NCI-H82 treated with DMSO at 0.1 percent for 48 hours (cell line): ENCODE measurements around the gene LPIN1.

Experiments used
- DNase-seq: peaks from one replicate; lab custom pipeline; 2025; ENCODE audit not compliant: unreplicated experiment; lab: John Stamatoyannopoulos, UW

LPIN1 gene

DNA sequence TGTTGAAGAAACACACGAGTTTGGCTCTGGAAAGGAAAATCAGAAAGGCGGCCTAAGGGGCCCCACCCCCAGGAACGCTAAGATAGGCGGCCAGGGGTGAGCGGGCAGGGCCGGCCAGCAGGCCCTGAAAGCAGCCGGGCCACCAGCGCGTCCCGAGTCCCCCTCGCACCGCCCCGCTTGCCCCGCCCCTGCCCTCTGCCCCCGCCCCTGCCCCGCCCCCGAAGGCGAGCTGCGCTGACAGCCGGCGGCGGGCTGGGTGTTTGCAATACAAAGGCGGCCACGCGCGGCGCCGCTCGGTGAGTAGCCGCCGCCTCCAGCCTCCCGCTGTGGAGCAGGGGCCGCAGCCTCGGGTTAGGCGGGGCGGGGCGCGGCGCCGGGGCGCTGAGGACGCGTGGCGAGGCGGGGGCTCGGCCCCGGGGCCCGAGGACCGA lies at the start of gene LPIN1:
LPIN1 (plus strand) TSS at position 257 of the 431 bp plus-strand sequence. CDS start 18,910 bp downstream, outside the sequence.
- DNase-seq = peak; percentile 39

GRCh38 chr2:11696736-11697102 lies 49.7 kb upstream of the LPIN1 start:
- DNase-seq = no peak

DNA sequence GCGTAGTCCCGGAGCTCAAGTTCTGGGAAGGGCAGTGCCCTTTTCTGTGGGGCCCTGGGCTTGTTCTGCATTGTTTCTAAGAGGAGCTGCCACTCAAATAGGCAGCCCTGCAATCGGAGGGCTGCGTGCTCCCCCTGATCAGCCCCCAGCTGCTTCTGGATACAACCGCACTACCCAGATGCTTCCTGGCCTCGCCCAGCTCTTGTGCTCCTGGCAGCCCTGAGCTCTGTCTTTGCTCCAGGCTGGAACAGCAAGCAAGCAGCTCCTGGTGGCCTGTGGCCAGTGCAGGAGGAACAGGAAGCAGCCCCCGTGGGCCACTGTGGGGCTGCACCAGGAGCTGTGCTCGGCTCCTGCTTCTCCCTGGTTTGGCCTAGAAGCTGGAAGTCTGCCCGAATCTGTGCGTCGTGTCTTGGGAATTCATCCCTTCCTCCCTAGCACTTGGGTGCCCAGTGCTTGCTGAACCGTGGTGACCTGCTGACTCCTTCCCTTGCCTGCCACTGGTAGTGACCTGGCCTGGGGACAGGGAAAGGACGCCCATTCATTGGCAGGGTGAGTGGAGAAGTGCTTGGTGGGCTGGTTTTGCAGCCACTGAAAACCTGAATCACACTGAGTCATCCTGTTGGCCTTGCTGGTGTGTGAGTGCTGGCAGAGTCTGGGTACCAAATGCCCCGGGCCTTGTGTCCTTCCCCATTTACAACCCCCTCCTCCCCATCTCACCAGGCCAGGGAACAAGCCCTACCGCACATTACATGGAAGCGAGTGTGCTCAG lies 49.1 kb upstream of the LPIN1 start:
- DNase-seq = no peak

DNA sequence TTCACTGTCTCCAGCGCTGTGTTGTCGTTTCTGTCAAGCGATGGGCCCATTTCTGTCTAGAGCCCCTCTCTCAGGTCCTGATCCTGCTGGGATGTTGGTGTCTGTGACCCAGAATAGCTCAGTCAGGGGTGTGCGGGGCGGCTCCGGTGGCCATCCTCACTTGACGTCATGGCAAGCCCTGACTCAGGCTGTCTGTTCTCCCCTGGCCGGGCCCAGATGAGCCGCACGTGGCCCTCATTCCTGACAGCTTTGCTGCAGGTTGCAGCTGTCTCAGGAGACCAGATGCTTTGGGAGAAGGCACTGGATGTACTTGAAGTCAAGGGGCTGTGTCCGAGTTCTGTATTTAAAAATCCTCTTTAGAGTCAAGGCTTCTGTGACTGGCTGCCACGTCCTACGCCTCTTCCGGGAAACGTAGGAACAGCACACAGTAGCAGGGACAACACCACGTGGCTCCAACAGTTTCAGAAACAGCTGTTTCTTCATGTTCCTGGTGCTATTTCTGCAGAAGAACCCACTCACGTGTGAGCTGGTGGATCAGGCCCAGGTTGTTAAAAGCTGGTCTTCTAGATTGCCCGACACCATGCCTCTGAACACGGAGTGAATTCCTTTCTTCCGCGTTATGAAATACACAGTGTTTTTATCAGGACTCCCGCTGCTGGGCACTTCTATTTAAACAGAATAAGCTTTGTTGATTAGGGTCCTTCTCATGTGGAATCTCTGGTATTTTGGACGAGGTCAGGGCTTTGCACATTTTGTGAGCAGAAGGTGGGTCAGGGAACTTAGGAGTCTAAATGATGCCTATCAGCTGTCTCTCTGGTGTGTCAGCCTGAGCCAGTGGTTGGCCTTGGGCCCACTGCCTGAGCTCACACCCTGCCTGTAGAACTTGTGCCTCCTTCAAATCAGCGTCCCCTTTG lies 48.2 kb upstream of the LPIN1 start:
- no peak for DNase-seq

GRCh38 chr2:11699686-11700670 lies 46.5 kb upstream of the LPIN1 start:
- DNase-seq = no peak

DNA sequence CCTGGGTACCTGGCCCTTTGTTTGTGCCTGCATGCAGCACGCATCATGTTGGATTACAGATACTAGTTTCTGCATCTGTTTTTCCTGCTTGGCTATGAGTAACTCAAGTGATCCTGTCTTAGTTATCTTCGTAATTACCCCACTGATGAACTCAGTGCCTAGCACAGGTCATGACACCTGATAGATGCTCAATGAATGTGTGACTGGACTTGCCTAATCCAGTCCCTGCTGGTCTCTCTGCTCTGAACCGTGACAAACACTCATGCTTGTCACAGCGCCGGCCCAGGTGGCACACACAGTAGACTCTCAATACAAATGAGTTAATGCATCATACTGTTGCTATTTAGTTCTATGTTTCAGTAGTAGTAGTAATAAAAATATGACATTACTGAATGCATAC lies 45.2 kb upstream of the LPIN1 start:
- DNase-seq = no peak

GRCh38 chr2:11701751-11702301 lies 44.6 kb upstream of the LPIN1 start:
- peak; percentile 67 for DNase-seq

- no peak for DNase-seq
These were observed 43.5 kb upstream of the LPIN1 start for GRCh38 chr2:11702946-11703345.

DNA sequence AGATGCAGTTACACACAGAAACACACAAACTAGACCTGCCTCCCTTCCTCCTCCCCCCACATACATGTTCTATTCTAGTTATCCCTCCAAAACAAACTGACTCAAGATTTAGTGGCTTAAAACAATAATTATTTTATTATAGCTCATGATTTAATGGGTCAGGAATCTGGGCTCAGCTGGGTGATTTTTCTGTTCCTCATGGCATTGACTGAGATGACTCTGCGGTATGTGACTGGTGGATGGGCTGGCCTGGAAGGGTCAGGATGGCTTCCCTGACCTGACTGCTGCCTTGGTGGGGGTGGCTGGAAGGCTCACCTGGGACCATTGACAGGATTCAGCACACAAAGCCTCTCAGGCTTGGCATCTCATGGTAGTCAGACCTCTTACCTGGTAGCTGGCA lies 42.7 kb upstream of the LPIN1 start:
- no peak for DNase-seq

DNA sequence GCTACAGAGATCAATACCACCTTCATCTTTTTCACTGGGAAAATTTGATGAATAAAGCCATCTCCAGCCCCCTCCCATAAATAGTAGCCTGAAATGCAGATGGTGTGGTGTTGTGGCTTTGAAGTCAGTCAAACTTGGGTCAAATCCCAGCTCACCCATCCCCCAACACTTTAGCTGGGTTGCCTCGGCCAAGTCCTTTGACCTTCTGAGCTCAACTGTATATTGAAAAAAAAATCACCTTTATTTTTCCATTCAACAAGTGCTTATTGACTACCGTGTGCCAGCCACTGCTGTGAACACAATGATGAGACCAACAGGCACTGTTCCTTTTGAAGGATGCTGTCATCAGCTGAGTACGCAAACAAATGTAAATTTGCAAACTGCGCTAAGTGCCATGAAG lies 41.4 kb upstream of the LPIN1 start:
- no peak for DNase-seq

DNA sequence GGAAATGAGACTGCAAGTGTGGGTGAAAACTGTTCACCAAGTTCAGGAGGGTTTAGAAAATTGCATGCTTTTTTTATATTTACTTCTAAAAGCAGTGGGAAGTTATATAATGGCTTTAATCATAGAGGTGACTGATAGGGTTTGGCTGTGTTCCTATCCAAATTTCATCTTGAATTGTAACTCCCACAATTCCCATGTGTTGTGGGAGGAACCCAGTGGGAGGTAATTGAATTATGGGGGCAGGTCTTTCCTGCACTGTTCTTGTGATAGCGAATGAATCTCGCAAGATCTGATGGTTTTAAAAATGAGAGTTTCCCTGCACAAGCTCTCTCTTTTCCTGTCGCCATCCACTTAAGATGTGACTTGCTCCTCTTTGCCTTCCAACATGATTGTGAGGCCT lies 40.7 kb upstream of the LPIN1 start:
- no peak for DNase-seq

DNA sequence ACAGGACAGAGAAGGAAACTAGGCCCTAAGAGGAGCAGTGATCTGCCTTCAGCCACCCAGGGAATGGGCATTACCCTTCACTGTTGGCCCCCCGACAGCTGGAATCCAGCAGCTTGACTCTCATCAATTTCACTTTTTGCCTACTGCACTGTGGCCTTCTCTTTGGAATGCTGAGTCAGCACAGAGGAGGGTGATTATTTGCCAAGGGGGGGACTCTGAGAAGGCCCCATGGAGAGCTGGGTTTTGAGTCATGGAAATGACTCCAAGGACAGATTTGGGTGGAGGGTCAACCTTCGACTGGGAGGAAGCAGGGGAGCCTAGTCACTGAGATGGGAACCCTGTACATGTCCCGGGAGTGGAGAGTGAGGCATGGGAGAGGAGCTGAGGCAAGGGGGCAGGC lies 38.3 kb upstream of the LPIN1 start:
- no peak for DNase-seq

DNA sequence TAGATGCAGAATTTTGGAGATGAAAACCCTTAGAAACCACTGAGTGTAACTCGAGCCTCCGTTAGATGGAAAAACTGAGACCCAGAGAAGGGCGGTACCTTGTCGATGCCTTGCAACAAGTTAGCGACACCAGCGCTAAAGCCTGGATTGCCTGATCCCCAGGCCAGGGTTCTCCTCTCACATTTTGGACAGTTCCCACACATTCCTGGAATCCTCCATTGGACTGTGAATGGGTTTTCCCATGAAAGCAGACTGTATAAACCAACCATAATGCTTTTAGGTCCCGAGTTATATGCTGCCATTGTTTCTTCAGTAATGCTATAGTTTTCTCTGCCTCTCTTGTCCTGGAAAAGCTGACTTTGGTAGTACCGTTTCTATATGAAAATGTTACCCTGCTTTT lies 37.1 kb upstream of the LPIN1 start:
- DNase-seq = no peak

DNA sequence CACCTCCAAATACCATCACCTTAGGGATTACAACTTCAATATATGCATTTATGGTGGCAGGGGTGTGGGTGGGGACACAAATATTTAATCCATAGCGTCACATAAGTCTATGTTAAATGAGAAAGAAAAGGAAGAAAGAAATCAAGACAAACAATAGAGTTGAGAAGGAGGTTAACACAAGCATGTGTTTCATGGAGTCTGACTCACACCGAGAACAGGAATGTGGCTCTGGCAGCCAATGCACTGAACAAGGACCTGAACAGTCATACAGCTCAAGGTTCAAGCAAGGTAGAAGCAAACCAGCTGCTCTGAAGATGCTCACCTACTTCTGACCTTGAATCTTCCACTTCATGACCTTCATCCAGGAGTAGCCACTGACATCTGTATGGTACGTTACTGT lies 36.2 kb upstream of the LPIN1 start:
- no peak for DNase-seq

- DNase-seq = no peak
These were observed 35.6 kb upstream of the LPIN1 start for GRCh38 chr2:11710632-11711353.

DNA sequence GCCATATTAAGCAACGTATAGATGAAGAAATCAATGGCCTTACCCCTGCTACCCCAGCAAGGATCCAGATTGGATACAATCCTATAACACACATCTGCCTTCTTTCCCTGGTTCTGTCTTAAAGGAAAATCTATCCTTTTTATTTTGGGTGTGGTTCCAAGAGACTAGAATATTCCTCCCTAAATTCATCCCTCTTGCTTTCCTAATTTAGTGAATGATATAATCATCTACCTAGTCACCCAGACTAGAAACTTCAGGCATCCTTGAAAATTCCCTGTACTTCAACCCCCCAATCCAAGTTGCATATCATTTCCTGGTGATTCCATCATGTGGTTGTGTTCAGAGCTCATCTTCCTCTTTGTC lies 35.1 kb upstream of the LPIN1 start:
- no peak for DNase-seq

DNA sequence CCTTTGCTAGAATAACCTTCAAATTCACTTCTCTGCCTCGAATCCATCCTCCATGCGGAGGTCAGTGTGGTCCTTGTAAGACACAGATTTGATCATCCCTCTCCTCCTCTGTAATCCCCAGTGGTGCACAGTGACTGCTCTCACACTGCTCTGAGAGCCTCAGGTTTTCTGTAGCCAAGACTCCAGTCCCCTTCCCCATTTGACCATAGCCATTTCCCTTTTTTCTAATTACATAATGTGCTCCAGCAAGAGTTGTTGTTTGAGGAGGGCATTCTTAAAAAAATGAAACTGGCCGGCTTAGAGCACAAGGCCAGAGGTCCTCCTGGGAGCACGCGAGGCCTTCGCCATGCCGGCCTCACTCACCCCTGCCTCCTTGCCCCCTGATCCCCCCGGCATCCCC lies 34.7 kb upstream of the LPIN1 start:
- no peak for DNase-seq

GRCh38 chr2:11712866-11713265 lies 33.6 kb upstream of the LPIN1 start:
- DNase-seq = no peak

DNA sequence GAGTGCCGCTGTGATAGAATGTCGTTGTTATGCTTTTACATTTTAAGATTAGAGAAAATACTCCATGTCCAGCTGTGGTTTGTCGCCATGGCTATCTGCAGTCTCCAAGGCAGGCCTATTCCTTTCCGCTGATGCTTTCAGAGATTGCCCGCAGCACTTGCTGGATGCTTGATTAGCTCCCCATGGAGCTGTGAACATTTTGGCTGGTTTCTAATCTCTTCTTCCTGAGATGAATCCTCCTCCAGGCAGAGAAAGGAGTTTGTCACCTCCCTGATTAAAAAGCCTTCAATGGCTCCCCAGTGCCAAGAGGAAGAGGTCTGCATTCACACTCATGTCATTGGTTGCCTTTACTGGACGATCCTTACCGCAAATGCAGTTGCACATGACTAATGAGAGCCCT lies 32.6 kb upstream of the LPIN1 start:
- no peak for DNase-seq

DNA sequence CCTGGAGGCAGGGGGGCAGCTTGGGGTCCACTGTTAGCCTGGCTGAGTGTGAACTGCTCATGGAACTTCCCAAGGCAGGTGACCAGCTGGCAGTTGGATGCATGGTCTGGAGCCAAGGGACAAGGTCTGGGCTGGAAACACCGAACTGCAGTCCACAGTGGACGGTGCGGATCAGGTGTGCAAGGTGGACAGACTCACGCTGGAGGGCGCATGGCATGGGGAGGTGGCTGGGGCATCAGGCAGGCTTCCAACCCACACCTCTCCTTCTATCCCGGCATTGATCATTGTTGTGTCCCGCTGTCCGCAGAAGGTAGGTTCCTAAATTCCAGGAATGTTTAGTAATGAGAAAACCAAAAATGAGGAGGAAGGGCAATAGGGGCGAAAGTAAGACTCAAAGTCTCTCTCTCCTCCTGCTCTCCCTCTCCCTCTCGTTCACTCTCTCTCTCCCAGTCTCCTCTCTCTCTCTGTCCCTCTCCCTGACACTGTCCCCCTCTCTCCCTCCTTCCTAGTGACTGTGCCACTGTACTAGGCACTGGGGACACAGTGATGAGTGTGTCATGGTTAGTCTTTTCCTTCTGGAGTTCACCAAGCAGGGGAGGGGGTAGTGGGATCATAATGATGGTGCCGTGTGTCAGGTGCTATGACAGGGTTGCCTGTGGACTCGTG lies 30.3 kb upstream of the LPIN1 start:
- DNase-seq = no peak
